NCI-H748 (cell line): ENCODE measurements around the gene GFI1B.

Source experiments
- DNase-seq: peaks from one replicate; lab custom pipeline; 2025; ENCODE audit not compliant: unreplicated experiment; lab: John Stamatoyannopoulos, UW

GFI1B gene

DNA sequence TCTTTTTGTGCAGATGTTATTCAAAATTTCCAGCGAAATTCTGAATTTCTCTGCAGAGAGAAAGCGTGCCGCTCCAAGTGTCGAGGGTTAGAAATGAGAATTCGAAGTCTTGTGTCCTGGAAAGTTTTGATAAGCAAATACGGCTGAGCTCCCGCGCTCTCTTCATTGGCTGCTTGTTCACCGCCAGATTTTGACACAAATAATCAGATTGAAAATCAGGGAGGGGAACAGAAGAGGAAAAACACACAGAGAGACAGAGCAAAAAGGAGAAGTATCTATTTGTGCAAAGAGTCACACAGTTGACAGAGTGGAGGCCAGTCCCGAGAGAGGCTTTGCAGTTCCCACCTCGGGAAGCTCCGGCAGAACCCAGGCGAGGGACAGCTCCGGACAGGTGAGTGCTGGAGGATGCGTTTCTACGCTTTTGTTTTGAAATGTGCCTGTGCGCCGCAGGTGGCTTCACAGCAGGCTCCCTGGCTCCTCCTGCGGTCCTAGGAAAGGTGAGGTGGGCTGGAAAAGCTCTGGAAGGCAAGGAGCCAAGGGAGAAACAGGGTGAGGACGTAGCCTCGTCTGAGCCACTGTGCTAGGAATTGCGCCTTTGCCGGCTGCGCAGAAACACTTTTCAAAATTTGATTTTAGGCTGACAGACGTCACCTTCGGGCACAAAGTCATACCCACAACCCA, at the start of gene GFI1B:
Gene GFI1B (plus strand): TSS at position 244 of the 681 bp plus-strand sequence. CDS start 7,985 bp downstream, outside the sequence.
- no peak for DNase-seq

GRCh38 chr9:132931178-132931735, 47.2 kb upstream of the GFI1B start:
- no peak for DNase-seq

DNA sequence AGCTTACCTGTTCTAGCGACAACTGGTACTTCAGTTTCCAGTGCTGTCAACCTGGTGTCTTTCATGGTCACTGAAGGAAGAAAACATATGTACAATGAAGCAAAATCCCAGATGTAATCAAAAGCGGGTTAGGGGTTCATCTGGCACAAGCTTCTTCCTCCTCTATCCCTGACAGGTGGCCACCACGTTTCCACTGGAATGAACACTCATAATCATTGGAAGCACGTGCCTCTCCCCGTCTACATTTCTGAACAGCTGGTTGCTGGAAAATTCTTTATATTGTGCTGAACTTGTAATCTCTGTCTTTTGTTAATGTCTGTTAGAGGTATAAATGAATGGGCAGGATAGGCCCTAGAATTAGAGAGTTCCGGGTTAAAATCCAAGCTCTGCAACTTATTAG, 43.5 kb upstream of the GFI1B start:
- no peak for DNase-seq

GRCh38 chr9:132937463-132937901, 41.0 kb upstream of the GFI1B start:
- DNase-seq, result no peak

DNA sequence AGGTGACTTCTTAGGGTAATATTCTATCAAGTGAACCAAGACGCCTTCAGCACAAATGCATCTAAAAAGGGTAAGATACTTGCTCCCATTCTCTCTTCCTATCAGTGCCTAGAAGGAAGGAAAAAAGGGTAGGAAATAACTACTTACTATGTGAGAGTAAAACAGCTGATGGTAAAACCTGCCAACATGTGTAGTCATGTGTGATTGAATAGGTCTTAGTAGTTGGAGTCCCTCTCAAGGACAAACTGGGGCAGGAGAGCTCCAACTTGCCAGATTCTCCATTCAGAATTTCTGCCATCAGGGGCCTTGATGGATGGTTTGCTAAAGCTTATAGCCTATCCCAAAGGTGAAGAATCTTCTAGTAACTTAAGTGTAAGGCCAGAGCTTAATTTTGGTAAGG, 39.3 kb upstream of the GFI1B start:
- DNase-seq, result no peak

- no peak for DNase-seq
Observed at GRCh38 chr9:132942541-132943182, 35.8 kb upstream of the GFI1B start.

- DNase-seq, result peak; percentile 28
Observed at GRCh38 chr9:132943651-132944293, 34.7 kb upstream of the GFI1B start.

- peak; percentile 97 for DNase-seq
Observed at GRCh38 chr9:132944294-132945185, 34.0 kb upstream of the GFI1B start, which contains the start of gene TSC1. TSS of gene TSC1 (minus strand) at chr9:132944616. CDS start at chr9:132928872, 15,744 bp downstream.

- no peak for DNase-seq
Observed at GRCh38 chr9:132945186-132946130, 33.0 kb upstream of the GFI1B start.

GRCh38 chr9:132946211-132946610, 32.3 kb upstream of the GFI1B start:
- DNase-seq, result no peak

DNA sequence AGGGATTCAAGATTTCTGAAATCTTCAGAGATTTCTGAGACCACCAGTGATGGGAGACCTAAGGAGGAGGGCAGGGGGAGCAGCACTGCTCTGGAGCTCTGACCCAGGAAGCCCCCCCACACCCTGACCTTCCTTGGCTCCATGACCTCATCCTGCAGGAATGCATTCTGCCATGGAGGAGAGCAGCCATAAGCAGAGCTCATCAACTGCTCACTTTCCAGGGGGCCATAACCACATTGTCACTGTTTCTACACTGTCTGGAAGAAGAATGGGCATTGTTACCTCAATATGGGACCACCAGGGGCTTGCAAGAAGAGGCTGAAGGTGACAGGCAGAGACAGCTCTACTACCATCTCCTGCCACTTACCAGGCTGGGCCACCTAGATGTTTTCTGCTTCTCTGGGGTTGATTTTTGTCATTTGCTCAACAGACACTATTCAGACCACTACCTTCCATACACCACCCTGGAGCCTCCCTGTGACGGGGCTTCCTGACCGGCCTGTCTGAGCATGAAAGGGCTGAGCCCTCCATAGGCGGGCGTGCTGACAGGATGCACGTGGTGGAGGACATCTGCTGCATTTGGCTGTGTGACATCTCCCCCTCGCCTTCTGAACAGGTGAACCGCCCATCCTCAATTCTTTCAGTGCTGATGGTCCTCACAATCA, 31.7 kb upstream of the GFI1B start:
- DNase-seq, result no peak

- DNase-seq, result no peak
Observed at GRCh38 chr9:132947756-132948155, 30.7 kb upstream of the GFI1B start.

DNA sequence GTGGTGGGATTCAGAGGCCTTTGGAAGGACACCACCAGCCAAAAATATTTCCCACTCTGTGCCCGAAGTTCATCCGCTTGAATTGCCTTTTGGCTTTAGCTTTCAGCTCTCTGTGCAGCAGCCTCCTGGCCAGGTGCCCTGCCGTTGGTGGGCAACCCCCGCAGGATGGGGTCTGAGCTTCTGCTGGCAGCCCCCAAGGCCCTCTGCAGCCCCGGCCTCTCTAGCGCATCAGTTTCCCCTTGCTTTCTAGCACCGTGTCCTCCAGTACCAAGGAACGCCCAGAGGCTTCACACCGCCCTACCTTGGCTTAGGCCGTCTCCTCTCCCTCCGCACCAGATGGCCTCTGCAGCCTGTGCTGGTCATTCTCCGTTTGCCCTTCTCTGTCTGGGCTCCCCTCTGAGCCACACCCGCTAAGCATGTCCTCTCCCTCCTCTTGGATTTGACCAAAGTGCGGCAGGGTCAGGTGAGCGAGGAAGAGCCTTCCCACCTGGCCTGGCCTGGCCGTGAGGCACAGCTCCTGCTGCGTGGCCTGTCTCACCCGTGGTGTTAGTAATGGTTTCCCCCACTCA, 29.9 kb upstream of the GFI1B start:
- DNase-seq, result no peak

DNA sequence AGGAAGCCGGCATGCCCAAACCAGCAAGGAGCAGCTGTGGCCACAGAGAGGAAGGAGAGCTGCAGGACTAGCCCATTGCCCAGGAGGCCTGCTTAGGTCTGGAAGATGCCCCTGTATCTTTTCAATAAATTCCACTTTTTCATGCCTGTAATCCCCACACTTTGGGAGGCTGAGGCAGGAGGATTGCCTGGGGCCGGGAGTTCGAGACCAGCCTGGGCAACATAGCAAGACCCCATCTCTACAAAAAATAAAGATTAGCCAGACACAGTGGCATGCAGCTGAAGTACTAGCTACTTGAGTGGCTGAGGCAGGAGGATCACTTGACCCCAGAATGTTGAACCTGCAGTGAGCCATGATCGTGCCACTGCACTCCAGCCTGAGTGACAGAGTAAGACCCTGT, 28.8 kb upstream of the GFI1B start:
- no peak for DNase-seq

DNA sequence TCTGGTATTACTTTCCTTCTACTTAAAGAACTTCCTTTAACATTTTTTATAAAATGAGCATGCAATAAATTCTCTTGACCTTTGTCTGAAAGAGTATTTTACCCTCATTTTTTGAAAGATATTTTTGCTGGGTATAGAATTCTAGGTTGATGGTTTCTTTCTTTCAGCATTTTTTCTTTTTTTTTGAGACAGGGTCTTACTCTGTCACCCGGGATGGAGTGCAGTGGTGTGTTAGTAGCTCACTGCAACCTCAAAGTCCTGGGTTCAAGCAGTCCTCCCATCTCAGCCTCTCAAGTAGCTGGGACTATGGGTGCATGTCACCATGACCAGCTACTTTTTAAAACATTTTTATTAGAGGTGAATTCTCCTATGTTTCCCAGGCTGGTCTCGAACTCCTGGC, 23.4 kb upstream of the GFI1B start:
- no peak for DNase-seq

- DNase-seq, result no peak
Observed at GRCh38 chr9:132955768-132956167, 22.7 kb upstream of the GFI1B start.

GRCh38 chr9:132957805-132958204, 20.7 kb upstream of the GFI1B start:
- DNase-seq, result no peak

DNA sequence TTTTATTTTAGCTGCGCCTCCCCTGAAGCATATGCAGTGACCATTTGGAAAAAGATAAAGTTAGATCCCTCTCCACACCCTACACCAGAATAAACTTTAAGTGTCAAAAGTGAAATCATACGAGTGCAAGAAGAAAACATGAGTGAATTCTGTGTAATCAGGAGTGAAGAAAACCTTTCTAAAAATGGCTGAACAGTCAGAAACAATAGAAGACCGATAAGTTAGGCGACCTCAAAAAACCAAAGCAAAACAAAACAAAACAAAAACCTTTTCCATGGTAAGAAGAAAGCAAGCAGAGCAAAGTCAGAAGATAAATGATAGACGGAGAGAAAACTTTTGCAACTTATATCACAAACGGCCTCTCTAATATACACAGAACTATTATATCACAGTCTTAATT, 17.5 kb upstream of the GFI1B start:
- DNase-seq, result no peak

GRCh38 chr9:132965478-132965877, 13.0 kb upstream of the GFI1B start:
- DNase-seq, result no peak
